IMR-90 (cell line): ENCODE measurements around the gene THRB. TPM values are rescaled to one million over a fixed set of nuclear protein-coding genes. Genes with fewer than 3 reads are reported as not detected.
A peak's percentile ranks its signal among the peaks of the same experiment; 100 is the strongest.

Experiments
- ATAC-seq: fragments of 200-7000 bp; cut with Tn5 transposase; 2 replicates; pipeline ENCODE4 v1.9.1; 2020; ENCODE audit warnings: low read depth, mild to moderate bottlenecking, moderate library complexity
- BruUV-seq: library from RNA; stranded (reverse); fragments of 400-500 nt; replicated peaks from 2 replicates; lab custom pipeline; 2021; lab: Mats Ljungman, UMichigan
- CTCF ChIA-PET: fragments of 300-600 bp; formaldehyde crosslinking; extraction: SDS; loops from one replicate; lab custom pipeline; 2021; ENCODE audit warnings: antibody characterized with exemption; lab: Yijun Ruan, JAX
- POLR2A ChIA-PET: fragments of 300-600 bp; sonication (Branson Sonifier 250); formaldehyde crosslinking; loops from one replicate; lab custom pipeline; 2022; ENCODE audit warnings: antibody characterized with exemption; ENCODE audit not compliant: unreplicated experiment; lab: Charles Lee
- DNase-seq: peaks from one replicate; pipeline ENCODE4 v3.0.0; 2013
- H2AFZ ChIP-seq: replicated peaks from 2 replicates; pipeline ENCODE3; 2013; ENCODE audit warnings: low read length, mild to moderate bottlenecking; ENCODE audit not compliant: poor library complexity
- H2AK5ac ChIP-seq: 2 replicates; pipeline ENCODE4 v1.6.1; 2013; ENCODE audit warnings: low read depth, low read length, inconsistent platforms
- H2AK9ac ChIP-seq: replicated peaks from 2 replicates; pipeline ENCODE3; 2013; ENCODE audit warnings: mild to moderate bottlenecking, low read depth, low read length, moderate library complexity; ENCODE audit not compliant: poor library complexity
- H2BK120ac ChIP-seq: 2 replicates; pipeline ENCODE4 v1.6.1; 2013; ENCODE audit warnings: low read depth, low read length, inconsistent platforms
- H2BK15ac ChIP-seq: 3 replicates; pipeline ENCODE4 v1.6.1; 2013; ENCODE audit warnings: low read depth, low read length, inconsistent platforms
- H2BK20ac ChIP-seq: 2 replicates; pipeline ENCODE4 v1.6.1; 2013; ENCODE audit warnings: low read depth, mild to moderate bottlenecking, inconsistent platforms, low read length, moderate library complexity
- H2BK5ac ChIP-seq: 2 replicates; pipeline ENCODE4 v1.6.1; 2013; ENCODE audit warnings: mild to moderate bottlenecking, low read depth, low read length, inconsistent platforms; ENCODE audit not compliant: poor library complexity, severe bottlenecking
- H3K14ac ChIP-seq: replicated peaks from 2 replicates; pipeline ENCODE4 v1.6.1; 2013; ENCODE audit warnings: low read depth, low read length, inconsistent platforms
- H3K18ac ChIP-seq: 2 replicates; pipeline ENCODE4 v1.6.1; 2013; ENCODE audit warnings: low read depth, low read length, control low read depth
- H3K23ac ChIP-seq: 2 replicates; pipeline ENCODE4 v1.6.1; 2013; ENCODE audit warnings: low read depth, low read length, inconsistent platforms
- H3K27ac ChIP-seq: 2 replicates; pipeline ENCODE4 v1.5.1; 2013; ENCODE audit warnings: mild to moderate bottlenecking, control low read depth, low read length; ENCODE audit not compliant: insufficient read depth
- H3K27me3 ChIP-seq: 2 replicates; pipeline ENCODE4 v1.6.1; 2013; ENCODE audit warnings: low read length; ENCODE audit not compliant: control insufficient read depth, insufficient read depth
- H3K36me3 ChIP-seq: 2 replicates; pipeline ENCODE4 v1.6.1; 2013; ENCODE audit warnings: low read length, mixed read lengths; ENCODE audit not compliant: control insufficient read depth, insufficient read depth
- H3K4ac ChIP-seq: 2 replicates; pipeline ENCODE4 v1.6.1; 2013; ENCODE audit warnings: low read depth, low read length, inconsistent platforms
- H3K4me1 ChIP-seq: 2 replicates; pipeline ENCODE4 v1.6.1; 2013; ENCODE audit warnings: low read length, mixed read lengths; ENCODE audit not compliant: control insufficient read depth, insufficient read depth
- H3K4me2 ChIP-seq: 2 replicates; pipeline ENCODE4 v1.6.1; 2013; ENCODE audit warnings: low read depth, mild to moderate bottlenecking, control low read depth, low read length, moderate library complexity
- H3K4me3 ChIP-seq: 2 replicates; pipeline ENCODE4 v1.5.1; 2013; ENCODE audit warnings: low read depth, mild to moderate bottlenecking, control low read depth, low read length, moderate library complexity; ENCODE audit not compliant: insufficient read depth
- H3K56ac ChIP-seq: 2 replicates; pipeline ENCODE4 v1.6.1; 2013; ENCODE audit warnings: low read length, inconsistent platforms; ENCODE audit not compliant: insufficient read depth; ENCODE audit errors: extremely low read depth
- H3K79me1 ChIP-seq, 2 experiments: 2 replicates each; pipeline ENCODE4 v1.6.1; 2013; ENCODE audit warnings: low read length in 2 of 2, inconsistent platforms in 1 of 2, low read depth in 1 of 2
- H3K9ac ChIP-seq: 2 replicates; pipeline ENCODE4 v1.6.1; 2013; ENCODE audit warnings: low read depth, low read length, control low read depth
- H3K9me1 ChIP-seq: 2 replicates; pipeline ENCODE4 v1.6.1; 2013; ENCODE audit warnings: low read length, inconsistent platforms; ENCODE audit not compliant: insufficient read depth
- H3K9me3 ChIP-seq: 2 replicates; pipeline ENCODE4 v1.6.1; 2013; ENCODE audit warnings: low read length; ENCODE audit not compliant: control insufficient read depth, insufficient read depth
- H4K20me1 ChIP-seq: 2 replicates; pipeline ENCODE4 v1.6.1; 2013; ENCODE audit warnings: low read length, inconsistent platforms; ENCODE audit not compliant: insufficient read depth
- H4K5ac ChIP-seq: 2 replicates; pipeline ENCODE4 v1.6.1; 2013; ENCODE audit warnings: mild to moderate bottlenecking, low read depth, low read length, control low read depth
- H4K8ac ChIP-seq, 2 experiments: 2 replicates each; pipeline ENCODE4 v1.6.1; 2013; ENCODE audit warnings: low read depth in 2 of 2, low read length in 2 of 2, control low read depth in 1 of 2, inconsistent platforms in 1 of 2
- H4K91ac ChIP-seq: 2 replicates; pipeline ENCODE4 v1.6.1; 2013; ENCODE audit warnings: low read depth, low read length, inconsistent platforms; ENCODE audit not compliant: insufficient read depth
- CEBPB ChIP-seq: IDR thresholded peaks from 2 replicates; pipeline ENCODE4 v1.6.1; 2012; ENCODE audit warnings: low read depth, low read length, improper control_type of control experiment
- MAZ ChIP-seq: IDR thresholded peaks from 2 replicates; pipeline ENCODE4 v1.6.1; 2012; ENCODE audit warnings: low read depth, mild to moderate bottlenecking, low read length, improper control_type of control experiment, moderate library complexity, borderline replicate concordance
- POLR2A ChIP-seq: IDR thresholded peaks from 2 replicates; pipeline ENCODE4 v1.6.1; 2012; ENCODE audit warnings: mild to moderate bottlenecking, low read depth, low read length
- WGBS, 2 experiments: methylation state at CpG; one replicate each; pipeline versions ENCODE4 v1.1.5 to v1.1.7; 2013; ENCODE audit warnings: missing lambda C conversion rate in 2 of 2; ENCODE audit not compliant: insufficient read length in 1 of 2; ENCODE audit errors: extremely low coverage in 2 of 2; 5-methylcytosine and 5-hydroxymethylcytosine counted together
- dilution Hi-C: fragments of 300-500 bp; cut with HindIII; formaldehyde crosslinking; loops from one replicate; pipeline ENCODE4 v1.14.3; 2018; ENCODE audit warnings: low sequenced_read_pairs; ENCODE audit not compliant: unreplicated experiment
- in situ Hi-C: fragments of 300-500 bp; cut with MboI; formaldehyde crosslinking; loops from 3 replicates; pipeline ENCODE4 v1.14.3; 2019; ENCODE audit warnings: low sequenced_read_pairs, inconsistent platforms, mixed read lengths
- intact Hi-C: fragments of 100-400 bp; cut with micrococcal nuclease; formaldehyde crosslinking; loops from 2 replicates; pipeline ENCODE4 v1.10.0; 2022
- polyA plus RNA-seq, 3 experiments: library from polyadenylated mRNA; depleted of rRNA; stranded (reverse); fragments of >200 nt; gene quantifications; 2 replicates each; pipeline ENCODE4 v1.2.3, GENCODE V29; 2012; ENCODE audit warnings: low replicate concordance in 1 of 3
- total RNA-seq: library from RNA; depleted of rRNA; stranded (reverse); fragments of >200 nt; gene quantifications from 2 replicates; pipeline ENCODE4 v1.2.3, GENCODE V29; 2012

The THRB gene
- total and polyA plus RNA-seq, 2 of the 4 experiments (the other 2 are of a cell fraction): under 0.01 TPM; not detected in 1

- TF ChIP-seq POLR2A (no peak), MAZ (no peak), CEBPB (peak; percentile 82)
- ATAC-seq (peak; percentile 49), DNase-seq (peak; percentile 43)
- Histone ChIP-seq H3K27ac (no peak overlapping the region; the same call in 1 of the 2 replicates), H2AFZ (no peak overlapping the region), H3K27me3 (no peaks in the 10 kb centered on the region), H3K4me2 (no peak overlapping the region), H3K23ac (no peak overlapping the region), H3K56ac (no peak overlapping the region), H3K18ac (peak overlapping the region; percentile 56), H2BK20ac (no peak overlapping the region), H3K9me3 (no peaks in the 10 kb centered on the region), H2BK5ac (no peak overlapping the region), H3K9ac (no peak overlapping the region), H2BK120ac (no peak overlapping the region), H4K5ac (no peak overlapping the region; the same call in 1 of the 2 replicates), H3K4ac (no peak overlapping the region), H3K79me1 (no peaks in the 10 kb centered on the region), H4K8ac (no peak overlapping the region), H3K36me3 (no peaks in the 10 kb centered on the region), H2AK9ac (no peak overlapping the region), H4K91ac (no peak overlapping the region), H2AK5ac (no peak overlapping the region), H2BK15ac (no peak overlapping the region), H4K20me1 (no peaks in the 10 kb centered on the region), H3K4me3 (no peak overlapping the region), H3K14ac (0 out of 2 replicates have a peak overlapping the region, but pooled peaks have one; percentile 32), H3K9me1 (no peaks in the 10 kb centered on the region), H3K4me1 (peaks cover 6% of the 10 kb centered on the region)
- BruUV-seq: no TSS peak
- in situ Hi-C loops (no loop called here), dilution Hi-C loops (no loop called here), intact Hi-C loops (no loop called here)
- no CpG with 5 or more reads among the region's 4 CpGs for WGBS, 2 experiments
- POLR2A ChIA-PET: no interaction called here
- CTCF ChIA-PET: interaction anchor here (0.7 to 1.0 kb wide), 3 partner anchors 11 to 51 kb away, joined by 3 read pairs; no protein-coding TSS in a partner anchor
Observed at GRCh38 chr3:24128199-24129005, 366.2 kb downstream of the THRB start.
